Measurements from ENCODE around the gene MEPE. TPM values are rescaled to one million over a fixed set of nuclear protein-coding genes. Genes with fewer than 3 reads are reported as not detected.

The MEPE gene
- not detected for total RNA-seq
- long read RNA-seq = 0 reads

- DNase-seq (no peak), ATAC-seq (no peak)
These were observed at the start of gene MEPE for GRCh38 chr4:87832669-87833068. MEPE (plus strand) TSS chr4:87832969; CDS start chr4:87834715, 1,746 bp downstream.

GRCh38 chr4:87783781-87784180 is 49.0 kb upstream of the MEPE start:
- intact Hi-C loops (cut with DNase I) = no loop called here
- Histone ChIP-seq H3K27ac (no peak overlapping the region), H3K36me3 (no peaks in the 10 kb centered on the region), H3K27me3 (ENCODE audit: low read depth) (no peaks in the 10 kb centered on the region), H3K9me3 (no peaks in the 10 kb centered on the region), H3K4me1 (no peaks in the 10 kb centered on the region), H3K4me3 (no peak overlapping the region)
- ATAC-seq (no peak), DNase-seq (no peak)
- no peak for TF ChIP-seq CTCF (IDR thresholded peaks at IDR 0.05)

More at GRCh38 chr4:87832669-87833068, at the start of gene MEPE:
- intact Hi-C loops (cut with DNase I) = no loop called here
- Histone ChIP-seq H3K4me3 (no peak within 1 kb of the TSS), H3K36me3 (no peaks in the 10 kb centered on the region), H3K4me1 (no peaks in the 10 kb centered on the region), H3K27me3 (ENCODE audit: low read depth) (no peaks in the 10 kb centered on the region), H3K27ac (no peak within 1 kb of the TSS), H3K9me3 (no peaks in the 10 kb centered on the region)
- TF ChIP-seq CTCF (IDR thresholded peaks at IDR 0.05) = no peak

GRCh38 chr4:87785731-87786509 is 46.8 kb upstream of the MEPE start:
- no peak overlapping the region for H3K4me3 ChIP-seq
- H3K27ac ChIP-seq = no peak overlapping the region
- no peaks in the 10 kb centered on the region for H3K27me3 ChIP-seq (ENCODE audit: low read depth)
- no peak for TF ChIP-seq CTCF (IDR thresholded peaks at IDR 0.05)
- ATAC-seq (no peak), DNase-seq (no peak)
- no peaks in the 10 kb centered on the region for H3K4me1 ChIP-seq
- H3K9me3 ChIP-seq = no peaks in the 10 kb centered on the region
- H3K36me3 ChIP-seq = no peaks in the 10 kb centered on the region
- intact Hi-C loops (cut with DNase I) = no loop called here

- intact Hi-C loops (cut with DNase I) = no loop called here
- DNase-seq (no peak), ATAC-seq (no peak)
- Histone ChIP-seq H3K27ac (no peak within 1 kb of the TSS), H3K9me3 (no peaks in the 10 kb centered on the region), H3K27me3 (ENCODE audit: low read depth) (no peaks in the 10 kb centered on the region), H3K4me1 (no peaks in the 10 kb centered on the region), H3K36me3 (no peaks in the 10 kb centered on the region), H3K4me3 (no peak within 1 kb of the TSS)
- TF ChIP-seq CTCF (IDR thresholded peaks at IDR 0.05) = no peak
These were observed 33.3 kb upstream of the MEPE start, which contains the start of gene IBSP for GRCh38 chr4:87799301-87800113. IBSP (plus strand) TSS chr4:87799554; CDS start chr4:87802362, 2,808 bp downstream.

- no peak for TF ChIP-seq CTCF (IDR thresholded peaks at IDR 0.05)
- DNase-seq (no peak), ATAC-seq (no peak)
- no peaks in the 10 kb centered on the region for H3K4me1 ChIP-seq
- H3K4me3 ChIP-seq = no peak overlapping the region
- H3K27ac ChIP-seq = no peak overlapping the region
- no peaks in the 10 kb centered on the region for H3K27me3 ChIP-seq (ENCODE audit: low read depth)
- intact Hi-C loops (cut with DNase I) = no loop called here
- no peaks in the 10 kb centered on the region for H3K36me3 ChIP-seq
- H3K9me3 ChIP-seq = no peaks in the 10 kb centered on the region
These were observed 29.9 kb upstream of the MEPE start for GRCh38 chr4:87802858-87803257.

Data from lower lobe of right lung (tissue), 2 donors.